NCI-H1417 (cell line): Measurements from ENCODE around the gene RXFP4.

Experiments
- DNase-seq, 3 experiments: peaks; one replicate each; lab custom pipeline; 2025; lab: John Stamatoyannopoulos, UW

Gene RXFP4

GRCh38 chr1:155961937-155962336 lies 20.5 kb downstream of the RXFP4 start:
- DNase-seq: no peak

- no peak for DNase-seq
Observed at GRCh38 chr1:155962599-155963211, 21.3 kb downstream of the RXFP4 start.

GRCh38 chr1:155964193-155964592 lies 22.8 kb downstream of the RXFP4 start:
- no peak for DNase-seq

DNA sequence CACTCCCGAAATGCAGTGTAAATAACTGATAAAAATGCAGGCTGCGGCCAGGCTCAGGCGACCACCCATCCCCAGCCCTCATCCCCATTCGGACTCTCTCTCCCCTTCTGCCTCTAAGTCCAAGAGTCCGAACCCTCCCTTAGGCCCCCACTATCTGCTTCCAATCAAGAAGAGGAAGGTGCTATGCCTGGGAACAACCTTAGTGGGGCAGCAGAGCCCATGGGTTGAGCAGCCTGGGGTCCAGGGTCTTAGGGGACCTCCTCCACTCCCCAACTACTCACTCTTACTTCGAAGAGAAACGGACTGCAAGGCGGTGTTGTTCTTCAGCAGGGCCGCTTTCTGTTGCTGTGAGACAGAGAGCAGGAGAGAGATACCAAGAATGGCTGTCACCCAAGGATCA lies 24.7 kb downstream of the RXFP4 start:
- no peak for DNase-seq

DNA sequence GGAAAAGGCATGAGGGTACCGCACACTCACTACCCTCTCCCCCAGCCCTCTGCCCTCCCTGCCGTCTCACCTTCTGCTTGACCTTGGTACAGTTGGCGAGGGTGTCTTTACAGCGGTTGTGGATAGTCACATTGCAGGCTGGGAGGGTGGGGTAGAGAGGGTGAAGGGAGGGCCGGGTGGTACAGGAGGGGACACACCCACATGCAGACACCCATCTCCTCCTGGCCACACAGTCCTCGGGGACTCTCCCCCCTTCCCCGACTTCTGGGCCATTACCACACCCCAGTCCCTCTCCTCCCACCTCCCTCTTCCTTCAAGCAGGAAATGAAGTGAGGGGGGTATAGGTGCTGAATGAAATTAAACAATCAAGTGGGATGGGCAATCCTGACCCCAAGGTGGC lies 25.3 kb downstream of the RXFP4 start:
- no peak for DNase-seq

GRCh38 chr1:155967341-155968050 lies 26.1 kb downstream of the RXFP4 start:
- peak in 2 of 3 experiments; percentile 29 to 77 for DNase-seq

DNA sequence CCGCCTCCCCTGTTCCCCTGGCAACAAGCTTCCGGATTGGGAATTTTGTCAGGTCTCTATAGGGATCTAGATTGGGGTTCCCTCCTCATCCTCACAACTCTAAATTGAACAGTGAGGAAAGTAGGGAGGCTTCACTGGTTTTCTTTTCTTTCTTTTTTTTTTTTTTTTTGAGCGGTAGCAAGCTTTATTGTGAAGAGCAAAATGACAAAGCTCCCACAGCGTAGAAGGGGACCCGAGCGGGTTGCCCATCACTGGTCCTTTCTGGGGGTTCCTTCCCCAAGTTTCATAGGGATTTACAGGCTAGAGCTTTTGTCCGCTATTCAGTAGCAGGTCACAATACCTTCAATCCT lies 26.6 kb downstream of the RXFP4 start:
- DNase-seq: no peak

DNA sequence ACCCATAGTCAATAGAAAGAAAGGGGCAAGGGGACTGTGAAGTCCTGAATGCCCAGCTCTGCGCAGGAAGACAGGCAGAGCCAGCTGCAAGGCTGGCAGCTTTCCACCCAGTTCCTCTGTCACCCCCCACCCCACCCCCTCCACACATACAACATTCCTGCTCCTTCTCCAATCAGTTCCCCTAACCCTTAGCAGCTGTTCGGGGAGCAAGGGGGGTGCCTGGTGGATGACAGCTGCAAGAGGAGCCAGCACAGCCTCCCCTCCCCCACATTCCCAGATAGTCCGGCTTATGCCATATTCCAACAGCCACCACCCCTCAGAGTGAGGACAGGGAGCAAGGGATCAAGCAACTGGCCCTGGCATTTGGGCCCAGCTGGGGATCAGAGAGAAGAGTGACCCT lies 27.2 kb downstream of the RXFP4 start:
- DNase-seq: peak in 2 of 3 experiments; percentile 49 to 72

- peak in 1 of 3 experiments; percentile 10 for DNase-seq
Observed at GRCh38 chr1:155969377-155969791, 27.9 kb downstream of the RXFP4 start.

GRCh38 chr1:155970531-155971167 lies 29.2 kb downstream of the RXFP4 start:
- DNase-seq: no peak

- DNase-seq: no peak
Observed at GRCh38 chr1:155971910-155972809, 30.7 kb downstream of the RXFP4 start.

- no peak for DNase-seq
Observed at GRCh38 chr1:155973723-155974122, 32.3 kb downstream of the RXFP4 start.

DNA sequence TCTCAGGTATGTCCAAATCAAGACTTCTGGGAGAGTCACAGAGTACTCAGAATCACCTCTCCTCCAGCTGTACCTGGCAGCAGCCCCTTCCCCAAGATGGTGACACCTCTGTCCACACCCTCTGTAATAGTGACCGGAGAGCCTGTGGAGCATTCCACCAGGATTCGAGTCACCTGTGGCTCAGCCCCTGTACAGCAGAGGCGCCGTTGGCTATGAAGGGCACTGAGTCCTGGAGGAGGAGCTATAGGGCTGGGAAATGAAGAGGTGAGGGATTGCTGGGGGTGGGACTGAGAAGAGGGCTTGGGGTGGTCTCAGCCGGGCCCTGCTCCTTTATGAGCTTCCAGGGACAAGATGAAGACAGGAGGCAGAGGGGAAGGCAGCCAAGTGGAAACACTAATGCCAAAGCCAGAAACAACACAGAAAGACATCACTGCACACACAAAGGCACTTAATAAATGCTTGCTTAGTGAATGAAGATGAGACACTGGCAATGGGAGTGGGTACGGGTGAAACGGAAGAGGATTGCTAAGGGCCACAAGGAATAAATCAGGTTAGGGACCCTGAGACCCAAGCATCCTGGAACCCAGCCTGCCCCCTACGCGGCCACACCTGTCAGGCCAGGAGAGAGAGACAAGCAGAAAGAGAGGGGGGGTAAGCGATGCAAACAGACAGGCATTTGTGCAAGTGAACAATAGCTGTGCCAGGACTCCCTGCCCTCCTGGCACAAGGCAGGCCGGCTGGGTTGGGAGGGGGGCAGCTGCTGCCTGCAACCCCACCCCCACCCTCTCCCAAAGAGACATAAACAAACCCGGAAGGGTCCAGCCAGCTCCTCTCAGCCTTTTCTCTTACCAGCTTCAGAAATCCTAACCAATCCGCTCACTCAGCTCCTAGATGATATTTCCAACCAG lies 33.0 kb downstream of the RXFP4 start:
- DNase-seq: peak in 2 of 3 experiments; percentile 23 to 77

DNA sequence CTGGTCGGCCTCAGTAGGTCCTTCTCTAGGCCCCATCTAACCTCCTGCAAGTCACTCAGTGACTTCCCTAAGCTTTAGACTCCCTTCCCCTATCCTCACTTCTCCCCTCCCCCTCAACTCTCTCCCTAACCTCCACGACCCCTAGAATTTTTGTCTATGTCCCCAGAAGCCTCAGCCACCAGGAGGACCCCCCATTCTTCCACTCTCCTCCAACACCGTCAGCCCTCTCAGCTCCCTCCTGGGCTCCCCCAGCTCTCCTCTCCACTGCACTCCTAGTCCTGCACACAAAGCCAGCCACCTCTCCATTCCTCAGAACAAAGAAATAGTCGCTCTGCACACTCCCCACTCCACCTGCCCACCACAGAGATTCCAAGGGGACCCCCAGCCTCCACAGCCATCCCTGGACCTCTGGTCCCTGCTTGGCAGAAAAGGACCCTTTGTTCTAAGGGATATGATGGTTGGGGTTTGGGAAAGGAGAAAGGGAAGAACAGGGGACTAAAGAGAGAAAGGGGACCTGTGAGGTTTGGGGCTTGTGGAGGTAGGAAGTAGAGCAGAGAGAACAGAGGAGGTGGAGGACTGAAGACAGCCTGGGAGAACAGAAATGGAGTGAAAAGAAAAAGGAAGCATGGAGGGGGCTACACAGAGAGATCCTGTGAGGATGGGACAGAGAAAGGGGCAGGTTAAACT lies 34.1 kb downstream of the RXFP4 start:
- DNase-seq: peak in 2 of 3 experiments; percentile 33 to 48

- peak; percentile 17 to 80 (median 66) for DNase-seq
Observed at GRCh38 chr1:155976062-155976912, 34.8 kb downstream of the RXFP4 start.

DNA sequence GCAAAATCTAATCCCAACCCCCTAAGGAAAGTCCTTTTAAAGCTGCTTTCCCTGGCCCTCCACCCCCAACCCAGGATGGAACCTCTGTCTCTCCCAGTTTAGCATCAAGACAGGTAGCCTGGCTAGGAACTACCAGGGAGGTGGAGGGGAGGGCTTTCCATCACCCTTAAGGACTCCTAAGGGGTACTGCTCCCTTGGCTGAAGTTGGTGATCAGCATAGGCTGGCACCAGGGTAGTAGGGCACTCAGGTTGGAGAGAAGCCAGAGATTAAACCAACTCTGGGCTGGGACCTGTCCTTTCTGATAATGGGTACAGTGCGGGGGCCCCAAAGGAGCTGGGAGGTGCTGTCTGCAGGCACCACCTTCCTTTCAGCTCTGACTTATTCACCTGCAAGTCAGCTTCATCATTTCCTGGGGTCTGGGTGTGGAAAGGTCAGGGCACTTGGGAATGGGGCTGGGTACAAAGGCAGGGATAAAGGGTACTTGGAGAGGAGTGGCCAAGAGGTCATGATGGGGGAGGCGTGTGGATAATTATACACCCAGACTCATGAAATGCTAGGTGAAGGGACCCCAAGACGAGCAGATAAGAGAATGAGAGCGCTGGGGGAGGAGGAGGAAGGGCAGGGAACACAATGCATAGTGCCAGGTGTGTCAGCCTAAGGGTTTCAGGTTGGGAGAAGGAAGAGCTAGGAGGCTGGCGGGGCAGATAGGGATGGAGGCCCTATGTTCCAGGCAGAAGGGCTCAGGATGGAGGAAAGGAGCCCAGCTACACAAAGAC lies 35.7 kb downstream of the RXFP4 start:
- peak in 2 of 3 experiments; percentile 57 to 66 for DNase-seq

- peak; percentile 35 to 65 (median 62) for DNase-seq
Observed at GRCh38 chr1:155977690-155978324, 36.4 kb downstream of the RXFP4 start.

GRCh38 chr1:155978325-155978972 lies 37.0 kb downstream of the RXFP4 start, which contains the start of gene ARHGEF2:
Gene ARHGEF2, minus strand, starts transcription at chr1:155978547. Its CDS starts 120 bp downstream, at chr1:155978427.
- DNase-seq: peak; percentile 29 to 72 (median 68)
